Rectal smooth muscle tissue (tissue), 1 donor: Measurements from ENCODE around the gene RGMA.

Source experiments
- H3K27ac ChIP-seq: one replicate; pipeline ENCODE4 v1.7.0; 2013; ENCODE audit warnings: low read depth, low read length, inconsistent platforms
- H3K27me3 ChIP-seq: one replicate; pipeline ENCODE4 v1.7.0; 2013; ENCODE audit warnings: low read length; ENCODE audit not compliant: control insufficient read depth, insufficient read depth
- H3K36me3 ChIP-seq: one replicate; pipeline ENCODE4 v1.7.0; 2013; ENCODE audit warnings: low read length; ENCODE audit not compliant: control insufficient read depth, insufficient read depth
- H3K4me1 ChIP-seq: one replicate; pipeline ENCODE4 v1.7.0; 2013; ENCODE audit warnings: low read length; ENCODE audit not compliant: control insufficient read depth, insufficient read depth
- H3K4me3 ChIP-seq: one replicate; pipeline ENCODE4 v1.7.0; 2013; ENCODE audit warnings: low read length
- H3K9ac ChIP-seq: one replicate; pipeline ENCODE4 v1.7.0; 2013; ENCODE audit warnings: low read length

Gene RGMA

DNA sequence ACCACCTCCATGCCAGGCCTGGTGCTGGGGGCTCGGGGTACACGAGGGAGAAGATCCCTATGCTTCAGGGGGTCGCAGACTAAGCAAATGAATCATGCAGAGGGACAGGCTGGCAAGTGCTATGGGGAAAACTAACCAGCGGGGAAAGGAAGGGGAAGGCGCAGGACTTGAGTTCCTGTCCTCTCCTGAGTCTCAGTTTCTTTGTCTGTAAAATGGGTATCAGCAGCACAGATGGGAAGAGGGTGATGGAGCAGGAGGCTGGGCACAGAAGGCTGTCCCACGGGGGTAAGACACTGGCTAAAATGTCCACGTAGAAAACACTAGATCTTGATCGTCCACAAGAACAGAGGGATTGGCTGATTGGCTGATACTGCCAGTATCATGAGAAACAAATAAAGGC is 39.8 kb downstream of the RGMA start:
- Histone ChIP-seq H3K4me1 (peaks cover 22% of the 10 kb centered on the region), H3K36me3 (peaks cover 32% of the 10 kb centered on the region), H3K9ac (no peak overlapping the region), H3K27ac (peak overlapping the region; percentile 52), H3K4me3 (no peak overlapping the region), H3K27me3 (no peaks in the 10 kb centered on the region)

DNA sequence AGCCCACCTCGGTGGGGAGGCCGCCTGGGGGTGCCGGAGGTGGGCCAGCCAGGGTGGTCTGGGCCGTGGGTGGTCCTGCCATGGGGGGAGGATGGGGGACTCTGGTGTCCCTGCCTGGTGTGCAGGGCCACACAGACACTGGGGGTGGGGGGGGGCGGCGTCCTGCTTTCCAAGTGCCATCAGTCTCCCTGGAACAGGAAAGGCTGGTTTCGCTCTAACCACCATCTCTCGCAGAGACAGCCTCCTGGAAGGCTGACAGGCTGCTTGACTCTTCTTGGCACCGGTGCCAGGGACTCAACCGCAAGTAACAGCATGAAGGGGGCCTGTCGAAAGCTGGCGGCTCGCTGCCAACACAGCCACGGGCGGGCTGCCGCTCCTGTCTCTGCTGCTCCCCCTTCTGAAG is 40.3 kb downstream of the RGMA start:
- Histone ChIP-seq H3K9ac (no peak overlapping the region), H3K27ac (peak overlapping the region; percentile 52)

DNA sequence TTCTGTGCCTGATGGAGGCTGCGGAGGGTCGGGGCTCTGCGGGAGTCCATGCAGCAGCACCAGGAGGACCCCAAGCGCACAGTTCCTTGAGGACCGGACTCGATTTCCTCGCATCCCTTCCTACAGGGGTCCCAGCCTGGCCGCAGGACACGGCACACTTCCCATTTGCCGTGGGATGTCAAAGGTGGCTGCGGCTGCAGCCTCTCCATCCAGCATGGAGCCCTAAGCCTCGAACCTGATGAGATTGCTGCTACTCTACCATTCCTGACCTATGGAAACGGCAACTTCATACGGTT is 40.6 kb downstream of the RGMA start:
- peak overlapping the region; percentile 52 for H3K27ac ChIP-seq
- H3K36me3 ChIP-seq = peaks cover 32% of the 10 kb centered on the region

More for the DNA sequence above, 40.3 kb downstream of the RGMA start:
- peaks cover 32% of the 10 kb centered on the region for H3K36me3 ChIP-seq
- peak overlapping the region; percentile 4 for H3K4me3 ChIP-seq
- H3K4me1 ChIP-seq = peaks cover 22% of the 10 kb centered on the region
- H3K27me3 ChIP-seq = no peaks in the 10 kb centered on the region

DNA sequence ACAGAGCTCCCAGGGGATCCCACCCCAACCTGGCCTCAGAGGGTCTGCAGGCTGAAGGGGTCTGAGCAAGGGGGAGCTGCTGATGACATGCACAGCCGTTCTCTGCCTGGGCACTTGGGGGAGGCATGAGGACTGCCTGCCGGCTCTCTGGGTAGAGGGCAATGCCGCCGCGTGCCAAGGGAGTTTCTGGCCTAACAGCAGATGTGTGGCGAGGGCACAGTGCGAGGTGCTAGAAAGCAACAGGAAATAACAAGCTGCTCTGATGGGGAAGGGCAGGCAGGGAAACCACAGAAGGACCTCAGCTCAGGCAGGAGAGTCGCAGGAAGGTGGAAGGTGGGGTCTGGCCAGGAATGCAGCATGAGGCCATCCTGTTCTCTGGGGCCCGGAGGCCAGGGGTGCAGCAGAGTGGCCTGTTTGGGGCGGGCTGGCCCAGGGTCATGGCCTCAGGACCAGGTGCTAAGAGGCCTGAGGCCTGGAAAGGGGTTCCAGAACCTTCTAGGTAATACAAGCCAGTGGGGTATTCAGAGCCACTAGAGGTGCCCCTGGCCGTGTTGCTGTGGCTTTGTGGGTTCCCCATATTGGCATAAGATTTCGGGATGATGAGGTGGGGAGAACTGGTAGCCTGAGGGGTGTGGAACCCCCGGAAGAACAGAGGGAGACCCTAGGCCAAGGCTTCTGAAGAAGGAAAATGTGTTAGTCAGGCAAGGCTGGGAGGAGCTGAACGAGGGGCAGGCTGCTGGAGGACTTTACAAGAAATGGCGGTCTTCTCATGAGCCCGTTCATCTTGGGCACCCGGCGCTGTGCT is 41.2 kb downstream of the RGMA start:
- Histone ChIP-seq H3K4me3 (no peak overlapping the region), H3K27me3 (no peaks in the 10 kb centered on the region), H3K27ac (no peak overlapping the region), H3K36me3 (peaks cover 32% of the 10 kb centered on the region), H3K4me1 (peaks cover 22% of the 10 kb centered on the region), H3K9ac (no peak overlapping the region)

More for the DNA sequence above, 40.6 kb downstream of the RGMA start:
- Histone ChIP-seq H3K27me3 (no peaks in the 10 kb centered on the region), H3K9ac (no peak overlapping the region), H3K4me1 (peaks cover 22% of the 10 kb centered on the region), H3K4me3 (no peak overlapping the region)

DNA sequence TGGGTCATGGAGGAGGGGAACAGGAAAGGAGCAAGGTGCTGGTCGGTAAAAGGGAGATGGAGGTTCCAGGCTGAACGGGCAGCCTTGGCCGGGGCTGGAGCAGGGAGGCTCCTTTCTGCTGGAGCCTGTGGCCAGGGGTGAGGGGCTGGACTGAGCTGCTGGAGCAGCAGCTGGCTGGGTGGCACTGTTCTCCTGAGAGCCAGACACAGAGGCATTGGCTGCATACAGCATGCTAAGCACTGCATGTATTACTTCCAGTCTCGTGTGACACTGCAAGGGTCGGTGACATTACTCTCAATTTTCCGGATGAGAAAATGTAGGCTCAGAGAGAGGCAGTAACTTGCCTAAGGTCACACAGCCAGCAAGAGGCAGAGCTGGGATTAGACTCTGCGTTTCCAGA is 42.3 kb downstream of the RGMA start:
- Histone ChIP-seq H3K27ac (no peak overlapping the region), H3K4me3 (no peak overlapping the region), H3K9ac (no peak overlapping the region), H3K4me1 (peaks cover 22% of the 10 kb centered on the region), H3K36me3 (peaks cover 32% of the 10 kb centered on the region), H3K27me3 (no peaks in the 10 kb centered on the region)

DNA sequence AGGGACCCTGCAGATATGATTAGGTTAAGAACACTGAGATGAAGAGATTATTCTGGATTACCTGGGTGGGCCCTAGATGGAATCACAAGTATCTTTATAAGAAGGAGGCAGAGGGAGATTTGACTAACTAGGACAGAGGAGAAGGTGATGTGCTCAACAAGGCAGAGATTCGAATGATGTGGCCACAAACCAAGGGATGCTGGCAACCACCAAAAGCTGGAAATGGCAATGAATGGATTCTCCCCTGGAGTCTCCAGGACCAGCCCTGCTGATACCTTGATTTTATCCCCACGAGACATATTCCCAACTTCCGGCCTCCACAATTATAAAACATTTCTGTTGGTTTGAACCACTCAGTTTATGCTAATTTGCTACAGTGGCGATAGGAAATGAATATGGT is 42.9 kb downstream of the RGMA start:
- no peak overlapping the region for H3K27ac ChIP-seq
- H3K36me3 ChIP-seq = peaks cover 26% of the 10 kb centered on the region
- no peak overlapping the region for H3K9ac ChIP-seq
- H3K4me3 ChIP-seq = no peak overlapping the region
- H3K27me3 ChIP-seq = no peaks in the 10 kb centered on the region
- peaks cover 22% of the 10 kb centered on the region for H3K4me1 ChIP-seq

DNA sequence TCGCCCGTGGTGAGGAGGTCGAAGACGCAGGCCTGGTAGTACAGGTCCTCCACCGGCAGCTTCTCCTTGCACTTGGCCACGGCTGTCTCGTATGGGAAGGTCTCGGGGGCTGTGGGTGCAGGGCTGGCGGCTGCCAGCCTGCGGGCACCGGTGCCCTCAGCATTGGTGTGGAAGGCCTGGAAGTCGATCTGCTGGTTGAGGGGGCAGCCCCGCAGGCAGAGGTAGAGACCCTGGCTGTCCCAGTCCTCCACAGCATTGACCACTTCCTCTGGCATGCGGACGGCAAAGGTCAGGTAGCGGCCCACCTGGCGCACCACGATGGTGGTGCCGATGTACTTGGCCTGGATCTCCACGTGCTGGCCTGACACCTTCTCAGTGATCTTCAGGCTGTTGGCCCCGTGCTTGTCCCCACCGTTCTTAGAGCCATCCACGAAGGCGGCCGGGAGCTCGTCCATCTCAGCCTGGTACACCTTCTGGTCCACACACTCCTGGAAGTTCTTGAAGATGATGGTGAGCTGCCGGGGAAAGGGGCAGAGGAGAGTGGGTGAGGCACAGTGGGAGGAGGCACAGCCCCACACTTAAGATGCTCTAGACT is 43.7 kb downstream of the RGMA start:
- H3K4me1 ChIP-seq = peaks cover 19% of the 10 kb centered on the region
- no peak overlapping the region for H3K9ac ChIP-seq
- H3K36me3 ChIP-seq = peaks cover 24% of the 10 kb centered on the region
- no peak overlapping the region for H3K4me3 ChIP-seq
- H3K27me3 ChIP-seq = no peaks in the 10 kb centered on the region
- H3K27ac ChIP-seq = peak overlapping the region; percentile 42

DNA sequence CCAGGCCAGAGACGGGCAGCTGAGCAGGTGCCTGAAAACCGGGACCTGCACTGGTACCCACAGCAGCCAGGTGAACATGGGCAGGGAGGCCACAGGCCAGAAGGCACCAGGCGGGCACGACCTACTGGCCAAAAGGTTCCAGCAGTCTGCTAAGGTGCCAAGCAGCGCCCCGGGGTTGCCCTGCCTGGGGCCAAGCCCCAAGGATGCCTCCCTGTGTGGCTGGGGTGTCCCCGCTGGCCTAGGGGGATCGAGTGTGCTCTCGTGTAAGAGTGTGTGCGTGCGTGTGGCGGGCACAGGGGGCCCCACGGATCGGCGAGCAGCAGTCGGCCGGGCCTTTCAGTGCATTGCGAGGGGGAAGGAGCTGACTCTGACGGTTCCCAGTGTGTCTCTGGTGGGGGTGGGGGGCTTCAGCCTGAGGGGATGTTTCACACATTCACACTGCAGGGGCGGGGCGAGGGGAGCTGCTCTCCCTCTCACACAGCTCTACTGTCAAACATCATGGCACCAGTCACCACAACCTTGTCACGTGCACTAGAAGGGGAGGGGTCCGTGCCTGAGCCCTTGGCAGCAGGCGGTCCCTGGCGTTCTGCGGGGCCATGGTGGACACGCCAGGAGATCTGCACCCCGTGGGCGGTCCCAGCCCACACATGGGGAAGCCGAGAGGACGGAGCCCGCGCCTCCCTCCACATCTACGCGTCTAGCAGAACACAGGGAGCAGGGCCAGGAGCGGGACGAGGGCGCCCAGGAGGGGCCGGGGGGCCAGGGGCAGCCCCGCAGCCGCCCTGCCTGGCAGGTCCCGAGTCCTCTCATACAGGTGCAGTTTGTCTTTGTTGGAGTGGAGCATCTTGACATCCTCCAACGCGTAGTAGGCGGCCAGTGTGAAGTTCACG is 44.5 kb downstream of the RGMA start:
- Histone ChIP-seq H3K27me3 (no peaks in the 10 kb centered on the region), H3K4me3 (no peak overlapping the region), H3K9ac (no peak overlapping the region), H3K27ac (peak overlapping the region; percentile 42), H3K36me3 (peaks cover 18% of the 10 kb centered on the region), H3K4me1 (peaks cover 14% of the 10 kb centered on the region)

DNA sequence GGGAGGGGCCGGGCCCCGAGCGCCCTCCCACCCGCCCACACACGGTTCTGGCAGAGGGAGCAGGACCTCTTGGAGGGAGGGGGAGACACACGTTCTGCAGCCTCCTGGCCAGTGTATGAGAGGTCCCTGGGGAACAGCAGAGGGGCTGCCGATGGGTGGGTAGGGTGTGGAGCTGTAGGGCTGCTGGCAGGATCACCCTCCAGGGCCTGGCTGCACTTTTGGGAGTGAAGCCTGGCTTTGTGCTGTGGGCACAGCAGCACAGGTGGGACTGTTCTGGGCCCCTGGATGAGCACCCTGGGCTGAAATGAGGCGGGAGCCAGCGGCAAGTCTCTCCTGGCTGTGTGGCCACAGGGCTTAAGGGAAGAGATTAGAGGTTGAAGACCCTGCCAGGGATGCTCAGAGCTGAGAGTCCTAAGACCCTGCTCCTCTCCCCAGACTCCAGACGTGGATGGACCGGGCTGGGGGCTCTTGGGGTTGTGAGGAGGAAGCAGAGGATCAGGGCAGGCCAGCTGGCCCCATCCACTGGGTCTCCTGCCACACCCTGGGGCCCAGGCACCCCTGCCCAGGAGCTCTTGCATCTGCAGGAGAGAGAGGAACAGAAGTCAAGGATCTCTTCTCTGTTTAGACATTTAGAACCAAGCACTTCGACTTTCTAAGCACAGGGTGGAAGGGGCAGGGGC is 45.2 kb downstream of the RGMA start:
- peaks cover 10% of the 10 kb centered on the region for H3K4me1 ChIP-seq
- peak overlapping the region; percentile 2 for H3K27ac ChIP-seq
- no peak overlapping the region for H3K4me3 ChIP-seq
- no peaks in the 10 kb centered on the region for H3K27me3 ChIP-seq
- H3K9ac ChIP-seq = no peak overlapping the region
- peaks cover 18% of the 10 kb centered on the region for H3K36me3 ChIP-seq

DNA sequence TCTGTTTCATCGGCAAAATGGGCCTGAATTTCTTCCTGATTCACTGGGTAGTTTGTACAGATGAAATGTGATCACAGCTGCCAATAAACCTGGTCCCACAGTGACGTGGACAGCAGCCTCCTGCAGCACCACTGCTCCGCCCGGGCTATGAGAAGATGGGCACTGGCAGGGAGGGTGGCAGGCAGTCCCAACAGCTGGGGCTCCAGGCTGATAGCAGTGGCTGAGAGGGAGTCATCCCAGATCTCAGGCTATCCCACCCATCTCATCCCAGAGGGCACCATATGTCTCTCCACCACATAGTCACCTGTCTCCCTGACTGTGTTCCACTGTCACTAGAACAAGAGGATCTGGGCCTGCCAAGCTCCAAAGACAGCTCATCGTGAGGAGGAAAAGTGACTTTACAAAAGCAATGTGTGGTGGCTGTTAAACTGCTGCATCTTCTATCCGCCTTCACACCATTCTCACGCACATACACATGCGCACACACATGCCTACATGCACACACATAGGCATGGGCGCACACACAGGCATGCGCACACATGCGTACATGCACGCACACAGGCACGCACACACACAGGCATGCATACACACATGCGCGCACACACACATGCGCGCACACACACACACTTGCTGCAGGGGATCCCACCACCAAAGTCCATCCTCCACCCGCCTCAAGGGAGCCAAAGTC is 46.2 kb downstream of the RGMA start:
- Histone ChIP-seq H3K36me3 (peaks cover 18% of the 10 kb centered on the region), H3K9ac (no peak overlapping the region), H3K4me1 (peaks cover 9% of the 10 kb centered on the region), H3K4me3 (no peak overlapping the region), H3K27me3 (no peaks in the 10 kb centered on the region), H3K27ac (peak overlapping the region; percentile 6)

DNA sequence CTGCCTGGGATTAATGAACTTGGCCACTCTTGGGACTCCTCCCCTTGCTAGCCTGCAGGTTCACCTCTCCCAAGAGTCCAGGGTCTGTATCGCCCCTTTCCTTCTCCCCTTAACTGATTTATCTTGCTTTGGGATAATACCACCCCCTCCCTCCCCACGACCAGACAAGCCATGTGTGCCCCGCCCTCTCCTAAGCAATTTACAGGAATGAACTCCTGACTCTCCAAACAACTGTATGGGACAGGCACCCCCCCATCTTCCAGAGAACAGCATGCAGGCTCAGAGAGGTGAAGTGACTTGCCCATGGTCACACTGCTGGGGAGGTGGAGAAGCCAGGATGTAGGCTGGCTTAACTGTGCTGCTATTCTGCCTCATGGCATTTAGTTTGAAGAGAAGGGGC is 46.8 kb downstream of the RGMA start:
- H3K36me3 ChIP-seq = peaks cover 16% of the 10 kb centered on the region
- no peak overlapping the region for H3K9ac ChIP-seq
- no peaks in the 10 kb centered on the region for H3K27me3 ChIP-seq
- no peak overlapping the region for H3K4me3 ChIP-seq
- no peak overlapping the region for H3K27ac ChIP-seq
- H3K4me1 ChIP-seq = peaks cover 14% of the 10 kb centered on the region
